K562 (cell line): Measurements from ENCODE around the gene CWC22. TPM values are rescaled to one million over a fixed set of nuclear protein-coding genes. Genes with fewer than 3 reads are reported as not detected.

ENCODE experiments used
- ATAC-seq: fragments of 200-7000 bp; cut with Tn5 transposase; 3 replicates; pipeline ENCODE4 v1.9.1; 2020; ENCODE audit warnings: moderate library complexity
- BruUV-seq: library from RNA; stranded (reverse); fragments of 400-500 nt; replicated peaks from 2 replicates; lab custom pipeline; 2021; lab: Mats Ljungman, UMichigan
- CTCF ChIA-PET: fragments of 300-600 bp; formaldehyde crosslinking; extraction: SDS; loops from one replicate; lab custom pipeline; 2021; ENCODE audit warnings: low intra/inter-chr PET ratio; lab: Yijun Ruan, JAX
- POLR2A ChIA-PET: fragments of 300-600, 350-650 bp; sonication (Branson Sonifier 250); formaldehyde crosslinking; extraction: SDS; loops from one replicate; lab custom pipeline; 2021; ENCODE audit warnings: antibody characterized with exemption, inconsistent platforms; lab: Yijun Ruan, JAX
- DNase-seq, 4 experiments: peaks; one replicate each; pipeline versions ENCODE4 v3.0.0 to v3.0.0-alpha.2; 2011 to 2018; ENCODE audit warnings: low spot score in 3 of 4, mixed read lengths in 3 of 4; ENCODE audit errors: extremely low read depth in 1 of 4
- FAIRE-seq: peaks from 2 replicates; lab custom pipeline; 2011; peaks lifted over from hg19 to GRCh38; lab: Jason Lieb, UNC
- H2AFZ ChIP-seq: 2 replicates; pipeline ENCODE4 v1.6.0; 2011; ENCODE audit warnings: low read depth, low read length, control low read depth, inconsistent platforms
- H3K27ac ChIP-seq: fragments of 200-600 bp; 3 replicates; pipeline ENCODE4 v1.8.0; 2011; ENCODE audit warnings: low read depth, mild to moderate bottlenecking, control low read depth, inconsistent platforms, low read length, moderate library complexity, mixed read lengths; ENCODE audit errors: extremely low read depth
- H3K27me3 ChIP-seq, 2 experiments: fragments of 300-600 bp in 1 of 2; 2 replicates in 1 of 2; 3 replicates in 1 of 2; pipeline versions ENCODE4 v1.6.0 to v1.8.0; 2011; ENCODE audit warnings: inconsistent platforms in 2 of 2, low read length in 2 of 2, mild to moderate bottlenecking in 1 of 2, mixed read lengths in 1 of 2, moderate library complexity in 1 of 2; ENCODE audit not compliant: control insufficient read depth in 2 of 2, insufficient read depth in 2 of 2
- H3K36me3 ChIP-seq: fragments of 300-600 bp; 3 replicates; pipeline ENCODE4 v1.8.0; 2011; ENCODE audit warnings: mild to moderate bottlenecking, low read length, inconsistent platforms; ENCODE audit not compliant: control insufficient read depth, insufficient read depth
- H3K4me1 ChIP-seq, 2 experiments: fragments of 200-600 bp in 1 of 2; replicated peaks in 1 of 2; 2 replicates in 1 of 2; 3 replicates in 1 of 2; pipeline versions ENCODE4 v1.5.1 to v1.8.0; 2011; ENCODE audit warnings: inconsistent platforms in 2 of 2, low read length in 2 of 2, mild to moderate bottlenecking in 1 of 2, mixed read lengths in 1 of 2, moderate library complexity in 1 of 2; ENCODE audit not compliant: control insufficient read depth in 2 of 2, insufficient read depth in 2 of 2
- H3K4me2 ChIP-seq: 2 replicates; pipeline ENCODE4 v1.6.1; 2011; ENCODE audit warnings: low read length, control low read depth, inconsistent platforms, mixed read lengths; ENCODE audit not compliant: insufficient read depth
- H3K4me3 ChIP-seq: fragments of 200-600 bp; sonication (generic), shearing (Covaris generic); 2 replicates; pipeline ENCODE4 v1.5.1; 2016; ENCODE audit warnings: control low read depth, inconsistent platforms
- H3K79me2 ChIP-seq: fragments of 200-600 bp; 3 replicates; pipeline ENCODE4 v1.8.0; 2011; ENCODE audit warnings: low read length, inconsistent platforms; ENCODE audit not compliant: control insufficient read depth, insufficient read depth
- H3K9ac ChIP-seq, 2 experiments: 2 replicates each; pipeline versions ENCODE4 v1.6.0 to v1.6.1; 2011; ENCODE audit warnings: low read depth in 2 of 2, low read length in 2 of 2, control low read depth in 1 of 2, inconsistent platforms in 1 of 2, mild to moderate bottlenecking in 1 of 2, mixed read lengths in 1 of 2; ENCODE audit not compliant: insufficient read depth in 1 of 2
- H3K9me1 ChIP-seq: one replicate; pipeline ENCODE4 v1.6.0; 2011; ENCODE audit warnings: inconsistent platforms, mild to moderate bottlenecking, low read length, moderate library complexity; ENCODE audit not compliant: control insufficient read depth, insufficient read depth
- H3K9me3 ChIP-seq: replicated peaks from 2 replicates; pipeline ENCODE4 v1.5.1; 2011; ENCODE audit warnings: low read depth, low read length, inconsistent platforms; ENCODE audit not compliant: control insufficient read depth, insufficient read depth
- H4K20me1 ChIP-seq: replicated peaks from 2 replicates; pipeline ENCODE4 v1.6.1; 2011; ENCODE audit warnings: low read length, inconsistent platforms, mixed read lengths; ENCODE audit not compliant: control insufficient read depth, insufficient read depth
- HNRNPH1 ChIP-seq: fragments of 200-400 bp; formaldehyde crosslinking; optimal IDR thresholded peaks from 2 replicates; pipeline ENCODE3; 2017; ENCODE audit warnings: low read depth, mild to moderate bottlenecking, low read length, moderate library complexity
- MXI1 ChIP-seq: IDR thresholded peaks from 2 replicates; pipeline ENCODE4 v1.6.1; 2011; ENCODE audit warnings: low read depth, mild to moderate bottlenecking, improper control_type of control experiment, low read length
- NFE2L1 ChIP-seq: fragments of 450-650 bp; IDR thresholded peaks from 2 replicates; pipeline ENCODE4 v1.6.1; 2016; ENCODE audit warnings: missing genetic modification characterization, low read depth, mild to moderate bottlenecking, missing compliant biosample characterization, moderate library complexity, borderline replicate concordance
- NR1H2 ChIP-seq: sonication (generic); formaldehyde crosslinking; IDR thresholded peaks from 2 replicates; pipeline ENCODE4 v1.4.0; 2020; ENCODE audit warnings: mild to moderate bottlenecking, missing genetic modification reagents
- PTBP1 ChIP-seq: fragments of 200-400 bp; formaldehyde crosslinking; IDR thresholded peaks from 2 replicates; pipeline ENCODE4 v1.6.1; 2017; ENCODE audit warnings: low read depth, low read length
- RBM25 ChIP-seq: fragments of 200-400 bp; formaldehyde crosslinking; IDR thresholded peaks from 2 replicates; pipeline ENCODE4 v1.6.1; 2018; ENCODE audit warnings: low read length, low read depth, moderate library complexity; ENCODE audit not compliant: severe bottlenecking
- SP1 ChIP-seq: sonication (generic); formaldehyde crosslinking; IDR thresholded peaks from 2 replicates; pipeline ENCODE4 v1.8.1; 2022; ENCODE audit warnings: mild to moderate bottlenecking, missing genetic modification reagents
- ZFX ChIP-seq: sonication (generic); formaldehyde crosslinking; IDR thresholded peaks from 2 replicates; pipeline ENCODE4 v1.8.0; 2022; ENCODE audit warnings: mild to moderate bottlenecking, missing genetic modification reagents, moderate library complexity
- ZNF165 ChIP-seq: fragments of 250-450 bp; sonication (Bioruptor Pico); IDR thresholded peaks from 2 replicates; pipeline ENCODE4 v1.4.0; 2020; ENCODE audit warnings: borderline replicate concordance
- ZNF384 ChIP-seq: IDR thresholded peaks from 2 replicates; pipeline ENCODE4 v1.6.1; 2012; ENCODE audit warnings: low read depth, low read length, improper control_type of control experiment
- ZNF398 ChIP-seq: fragments of 250-450 bp; sonication (Bioruptor Pico); IDR thresholded peaks from 2 replicates; pipeline ENCODE4 v1.8.0; 2021; ENCODE audit warnings: moderate library complexity, mild to moderate bottlenecking, inconsistent platforms
- WGBS: fragments of 100-300 bp; shearing (Covaris generic); methylation state at CpG from one replicate; pipeline ENCODE4 v1.1.6; 2016; ENCODE audit warnings: low coverage, mixed read lengths; ENCODE audit not compliant: insufficient coverage; ENCODE audit errors: missing lambda C conversion rate; 5-methylcytosine and 5-hydroxymethylcytosine counted together
- in situ Hi-C: fragments of 300-500 bp; cut with MboI; formaldehyde crosslinking; loops from 4 replicates; pipeline ENCODE4 v1.15.0; 2018; ENCODE audit warnings: inconsistent platforms, mixed read lengths
- intact Hi-C: fragments of 100-400 bp; cut with micrococcal nuclease; formaldehyde crosslinking; loops from 2 replicates; pipeline ENCODE4 v1.14.2; 2022
- polyA plus RNA-seq, 8 experiments: library from polyadenylated mRNA; depleted of rRNA in 4 of 8; stranded (reverse) in 5 of 8; unstranded in 3 of 8; fragments of >200 nt; fragmentation: Nextera tagmentation in 2 of 8; fragmentation: Illumina TruSeq in 1 of 8; extraction: Ambion mirVana in 2 of 8; extraction: Trizol in 1 of 8; gene quantifications; 2 replicates each; pipeline versions ENCODE4 v1.2.1 to v1.2.3, GENCODE V29; 2011 to 2014; ENCODE audit warnings: inconsistent platforms in 1 of 8, missing spikeins in 1 of 8
- total RNA-seq, 7 experiments: library from RNA; depleted of rRNA in 6 of 7; stranded (reverse); fragments of >200 nt in 6 of 7; fragmentation: Illumina TruSeq in 2 of 7; extraction: Trizol in 2 of 7; gene quantifications; 2 replicates each; pipeline versions ENCODE4 v1.2.1 to v1.2.3, GENCODE V29; 2011 to 2021; ENCODE audit warnings: low replicate concordance in 1 of 7
- TF ChIP-seq, protein P1 (sequence below): fragments of 250-450 bp; sonication (Bioruptor Pico); IDR thresholded peaks from 2 replicates; pipeline ENCODE4 v1.4.0; 2020; ENCODE audit warnings: mild to moderate bottlenecking, moderate library complexity

CWC22 gene
- total and polyA plus RNA-seq, 9 of the 15 experiments (the other 6 are each of a cell fraction or from before 2014, with no cell fraction given): 14.5 to 54.2 (median 36.7) TPM

DNA sequence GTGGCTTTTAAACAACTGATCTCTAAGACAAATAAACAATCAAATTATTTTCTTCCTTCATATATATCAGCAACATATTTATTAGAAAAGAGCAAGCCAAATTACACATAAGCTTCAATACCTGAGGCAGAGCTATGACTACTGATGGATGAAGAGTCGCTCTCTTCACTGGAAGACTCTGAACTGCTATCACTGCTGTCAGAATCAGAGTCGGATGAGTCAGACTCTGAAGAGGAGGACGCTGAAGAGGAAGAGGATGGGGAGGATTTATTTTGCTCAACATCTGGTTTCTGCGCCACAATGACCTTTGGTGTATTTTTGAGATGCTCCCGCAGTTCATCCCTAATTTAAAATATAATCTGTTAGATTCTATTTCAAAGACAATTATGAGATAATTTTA is 56.7 kb downstream of the CWC22 start:
- no TSS peak for BruUV-seq
- in situ Hi-C loops (no loop called here), intact Hi-C loops (no loop called here)
- H3K9me1 ChIP-seq: no peaks in the 10 kb centered on the region
- H3K4me1 ChIP-seq: no peaks in the 10 kb centered on the region
- H2AFZ ChIP-seq: no peak overlapping the region
- ChIA-PET POLR2A (interaction anchor here (0.6 kb wide), 1 partner anchor 68 kb away, joined by 3 read pairs; no protein-coding TSS in a partner anchor), CTCF (no interaction called here)
- H3K36me3 ChIP-seq: peaks cover 88% of the 10 kb centered on the region
- H3K9ac ChIP-seq: no peak overlapping the region
- no peak overlapping the region for H3K4me3 ChIP-seq
- no peaks in the 10 kb centered on the region for H3K79me2 ChIP-seq
- H3K27me3 ChIP-seq: no peaks in the 10 kb centered on the region
- no peak for DNase-seq
- H3K9me3 ChIP-seq: no peaks in the 10 kb centered on the region
- no peak overlapping the region for H3K4me2 ChIP-seq
- FAIRE-seq: peak; percentile 74
- no peak for ATAC-seq
- H3K27ac ChIP-seq: no peak overlapping the region
- no peak for TF ChIP-seq HNRNPH1
- no peak for TF ChIP-seq ZNF398
- no peak for TF ChIP-seq NR1H2 (CRISPR knock-in tag)
- TF ChIP-seq ZNF384: no peak
- no peak for TF ChIP-seq ZFX (CRISPR knock-in tag)
- no peak for TF ChIP-seq ZNF165 (CRISPR knock-in tag)
- no peak for TF ChIP-seq PTBP1
- TF ChIP-seq NFE2L1 (tag): no peak
- no peak for TF ChIP-seq SP1 (CRISPR knock-in tag)
- TF ChIP-seq RBM25: no peak
- TF ChIP-seq, protein P1, sequence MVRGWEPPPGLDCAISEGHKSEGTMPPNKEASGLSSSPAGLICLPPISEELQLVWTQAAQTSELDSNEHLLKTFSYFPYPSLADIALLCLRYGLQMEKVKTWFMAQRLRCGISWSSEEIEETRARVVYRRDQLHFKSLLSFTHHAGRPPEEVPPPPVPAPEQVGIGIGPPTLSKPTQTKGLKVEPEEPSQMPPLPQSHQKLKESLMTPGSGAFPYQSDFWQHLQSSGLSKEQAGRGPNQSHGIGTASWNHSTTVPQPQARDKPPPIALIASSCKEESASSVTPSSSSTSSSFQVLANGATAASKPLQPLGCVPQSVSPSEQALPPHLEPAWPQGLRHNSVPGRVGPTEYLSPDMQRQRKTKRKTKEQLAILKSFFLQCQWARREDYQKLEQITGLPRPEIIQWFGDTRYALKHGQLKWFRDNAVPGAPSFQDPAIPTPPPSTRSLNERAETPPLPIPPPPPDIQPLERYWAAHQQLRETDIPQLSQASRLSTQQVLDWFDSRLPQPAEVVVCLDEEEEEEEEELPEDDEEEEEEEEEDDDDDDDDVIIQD (CRISPR knock-in tag): no peak
- TF ChIP-seq MXI1: no peak
- WGBS: 78% methylated on average over 5 of the region's 5 CpGs
- no peaks in the 10 kb centered on the region for H4K20me1 ChIP-seq
